Spleen (tissue), 11 donors: ENCODE data around the gene SPATA25. TPM values are rescaled to one million over a fixed set of nuclear protein-coding genes. Genes with fewer than 3 reads are reported as not detected.

Source experiments
- DNase-seq: peaks from one replicate; pipeline ENCODE4 v3.0.0-alpha.2; 2020
- H3K27ac ChIP-seq, 8 donors: fragments of 200-600 bp; sonication (generic) in 7 of 8; 1 replicate in 4 of 8; 2 replicates in 4 of 8; pipeline versions ENCODE4 v1.5.0 to v1.8.0; 2016 to 2021; ENCODE audit warnings: inconsistent platforms in 4 of 8, mild to moderate bottlenecking in 4 of 8, moderate library complexity in 1 of 8
- H3K27me3 ChIP-seq, 7 donors: fragments of 200-600 bp; sonication (generic) in 6 of 7; replicated peaks in 1 of 7; 1 replicate in 4 of 7; 2 replicates in 3 of 7; pipeline versions ENCODE4 v1.5.0 to v1.8.0; 2016 to 2021; ENCODE audit warnings: inconsistent platforms in 3 of 7, mild to moderate bottlenecking in 1 of 7
- H3K36me3 ChIP-seq, 6 donors: fragments of 200-600 bp; sonication (generic) in 5 of 6; 1 replicate in 4 of 6; 2 replicates in 2 of 6; pipeline versions ENCODE4 v1.5.0 to v1.8.0; 2016 to 2021; ENCODE audit warnings: inconsistent platforms in 2 of 6
- H3K4me1 ChIP-seq, 6 donors: fragments of 200-600 bp; sonication (generic) in 5 of 6; 1 replicate in 3 of 6; 2 replicates in 3 of 6; pipeline versions ENCODE4 v1.5.0 to v1.8.0; 2016 to 2021; ENCODE audit warnings: inconsistent platforms in 3 of 6
- H3K4me3 ChIP-seq, 8 donors: fragments of 200-600 bp; sonication (generic) in 7 of 8; 1 replicate in 4 of 8; 2 replicates in 4 of 8; pipeline versions ENCODE4 v1.5.0 to v1.8.0; 2016 to 2021; ENCODE audit warnings: inconsistent platforms in 4 of 8, mild to moderate bottlenecking in 4 of 8, moderate library complexity in 2 of 8
- H3K9me3 ChIP-seq, 8 donors: fragments of 200-600 bp; sonication (generic) in 7 of 8; 1 replicate in 4 of 8; 2 replicates in 4 of 8; pipeline versions ENCODE4 v1.5.0 to v1.8.0; 2016 to 2021; ENCODE audit warnings: inconsistent platforms in 4 of 8
- CTCF ChIP-seq, 11 experiments: fragments of 200-600 bp in 7 of 11; fragments of 450-650 bp in 4 of 11; sonication (generic) in 4 of 11; IDR thresholded peaks in 8 of 11; conservative IDR thresholded peaks in 3 of 11; 1 replicate in 7 of 11; 2 replicates in 4 of 11; pipeline versions ENCODE4 v1.4.0 to v1.8.0; 2016 to 2021; ENCODE audit warnings: antibody characterized with exemption in 11 of 11, inconsistent platforms in 4 of 11, mild to moderate bottlenecking in 1 of 11
- POLR2A ChIP-seq, 3 donors: fragments of 450-650 bp; IDR thresholded peaks; one replicate each; pipeline ENCODE4 v1.5.1; 2017; ENCODE audit warnings: antibody characterized with exemption in 3 of 3, mild to moderate bottlenecking in 1 of 3
- POLR2AphosphoS5 ChIP-seq, 3 donors: sonication (generic); formaldehyde crosslinking; IDR thresholded peaks; one replicate each; pipeline ENCODE4 v1.5.1; 2017; ENCODE audit warnings: antibody characterized with exemption in 3 of 3
- WGBS, 5 donors: extraction: QIAGEN DNeasy Blood & Tissue Kit in 3 of 5; methylation state at CpG; one replicate each; pipeline versions ENCODE4 v1.1.5 to v1.1.7; 2013 to 2018; 5-methylcytosine and 5-hydroxymethylcytosine counted together
- intact Hi-C: fragments of 100-400 bp; cut with DNase I; formaldehyde crosslinking; loops from one replicate; pipeline ENCODE4 v1.15.0; 2023; ENCODE audit warnings: low total_unique reads
- polyA plus RNA-seq, 3 donors: library from polyadenylated mRNA; stranded (reverse); fragments of 200-250 nt; gene quantifications; one replicate each; pipeline ENCODE4 v1.2.1, GENCODE V29; 2013
- total RNA-seq, 7 donors: library from RNA; depleted of rRNA in 3 of 7; stranded (reverse); fragments of >200 nt in 3 of 7; fragmentation: NEBNext Ultra II Directional in 4 of 7; extraction: Animal tissue kit (Norgen Biotek cat#: 25700) in 4 of 7; gene quantifications; one replicate each; pipeline versions ENCODE4 v1.1.0 to v1.2.1, GENCODE V29; 2016 to 2021
- donor health status: healthy with polysubstance abuse.
- donor health status: DM: no; HTN: no; CAD: no; lungs with moderate emphysema.
- donor health status: DM: no; HTN: no; CAD: no.
- donor health status: Bipolar disorder and iron deficiency.
- donor health status: healthy.
- donor health status: DM: no; HTN: no; CAD: no.
- donor health status: DM: yes; HTN: yes; CAD: no.

SPATA25 gene
- total and polyA plus RNA-seq, 10 donors, result 0.41 to 11.5 (median 3.0) TPM

GRCh38 chr20:45890985-45891983 is 3.9 kb upstream of the SPATA25 start, which contains the start of the genes CTSA and NEURL2:
Gene CTSA (plus strand): TSS chr20:45891335. CDS start chr20:45891569, 234 bp downstream.
Gene NEURL2 (minus strand): TSS chr20:45891208. CDS start chr20:45890991, 217 bp downstream.
- H3K36me3 ChIP-seq, result peaks cover 0 to 66% (median 34%) of the 10 kb centered on the region in 6 donors

GRCh38 chr20:45890077-45890984 is 2.9 kb upstream of the SPATA25 start:
- DNase-seq, result peak; percentile 92
- H3K4me1 ChIP-seq, result peaks cover 33 to 76% (median 59%) of the 10 kb centered on the region in 6 donors
- intact Hi-C loops, result no loop called here
- H3K36me3 ChIP-seq, result peaks cover 0 to 64% (median 26%) of the 10 kb centered on the region in 6 donors
- H3K27me3 ChIP-seq, result no peaks in the 10 kb centered on the region
- TF ChIP-seq CTCF (IDR thresholded peaks at IDR 0.05 in 8 of 11, conservative IDR thresholded peaks at IDR 0.05 in 3 of 11) (peak; percentile 12 to 78 (median 61)), POLR2AphosphoS5 (IDR thresholded peaks at IDR 0.05) (peak; percentile 68 to 80 (median 70)), POLR2A (IDR thresholded peaks at IDR 0.05) (peak in 1 of 3 donors; percentile 9)
- 2 to 5% (median 2%) methylated on average over 25 to 79 of the region's 79 CpGs for WGBS, 5 donors
- peak overlapping the region; percentile 72 to 98 (median 89) for H3K4me3 ChIP-seq
- peak overlapping the region; percentile 72 to 90 (median 86) for H3K27ac ChIP-seq
- H3K9me3 ChIP-seq, result no peaks in the 10 kb centered on the region

More at GRCh38 chr20:45890985-45891983, 3.9 kb upstream of the SPATA25 start, which contains the start of the genes CTSA and NEURL2:
- Histone ChIP-seq H3K27me3 (no peaks in the 10 kb centered on the region), H3K9me3 (no peaks in the 10 kb centered on the region), H3K4me1 (peaks cover 30 to 66% (median 52%) of the 10 kb centered on the region in 6 donors), H3K4me3 (peak within 1 kb of the TSS; percentile 72 to 98 (median 89)), H3K27ac (peak within 1 kb of the TSS; percentile 72 to 90 (median 86))
- 1 to 2% (median 1%) methylated on average over 51 to 78 of the region's 78 CpGs for WGBS, 5 donors
- TF ChIP-seq CTCF (IDR thresholded peaks at IDR 0.05 in 8 of 11, conservative IDR thresholded peaks at IDR 0.05 in 3 of 11), result peak in 2 of 11 experiments; percentile 16 to 23
- TF ChIP-seq POLR2AphosphoS5 (IDR thresholded peaks at IDR 0.05), result peak; percentile 94 to 96 (median 95)
- peak in 2 of 3 donors; percentile 19 to 39 for TF ChIP-seq POLR2A (IDR thresholded peaks at IDR 0.05)
- peak; percentile 97 for DNase-seq
- intact Hi-C loops, result no loop called here

- WGBS, 5 donors, result 63 to 94% (median 86%) methylated on average over 1 to 3 of the region's 3 CpGs
- intact Hi-C loops, result loop anchor here (10.0 kb wide), 1 partner anchor 94 kb away; the partner anchor contains the start of genes DNTTIP1 and WFDC3
- DNase-seq, result no peak
- H3K9me3 ChIP-seq, result no peaks in the 10 kb centered on the region
- peaks cover 0 to 64% (median 12%) of the 10 kb centered on the region in 6 donors for H3K36me3 ChIP-seq
- H3K4me1 ChIP-seq, result peaks cover 41 to 81% (median 67%) of the 10 kb centered on the region in 6 donors
- peak overlapping the region in 1 of 8 donors; percentile 90 for H3K27ac ChIP-seq
- no peaks in the 10 kb centered on the region for H3K27me3 ChIP-seq
- H3K4me3 ChIP-seq, result no peak overlapping the region
- TF ChIP-seq POLR2AphosphoS5 (IDR thresholded peaks at IDR 0.05) (peak in 1 of 3 donors; percentile 29), POLR2A (IDR thresholded peaks at IDR 0.05) (no peak), CTCF (IDR thresholded peaks at IDR 0.05 in 8 of 11, conservative IDR thresholded peaks at IDR 0.05 in 3 of 11) (no peak)
Observed at GRCh38 chr20:45888681-45889080, 1.3 kb upstream of the SPATA25 start.
